C4-2B (cell line): Measurements from ENCODE around the gene SLCO3A1.

ENCODE experiments used
- H3K27ac ChIP-seq: fragments of 450-650 bp; 2 replicates; pipeline ENCODE4 v1.5.1; 2017
- CTCF ChIP-seq: fragments of 450-650 bp; conservative IDR thresholded peaks from 2 replicates; pipeline ENCODE4 v1.5.1; 2017; ENCODE audit warnings: mild to moderate bottlenecking
- ZFX ChIP-seq: fragments of 450-650 bp; IDR thresholded peaks from 2 replicates; pipeline ENCODE4 v1.6.1; 2017

The SLCO3A1 gene

GRCh38 chr15:92047900-92048299 lies 194.4 kb downstream of the SLCO3A1 start:
- H3K27ac ChIP-seq: no peak overlapping the region
- TF ChIP-seq ZFX (no peak), CTCF (no peak)

- TF ChIP-seq CTCF (no peak), ZFX (no peak)
Measured at GRCh38 chr15:92048739-92049138, 195.2 kb downstream of the SLCO3A1 start.

GRCh38 chr15:92049290-92049989 lies 195.9 kb downstream of the SLCO3A1 start:
- TF ChIP-seq ZFX (no peak), CTCF (no peak)

More at GRCh38 chr15:92048739-92049138, 195.2 kb downstream of the SLCO3A1 start:
- H3K27ac ChIP-seq: no peak overlapping the region

GRCh38 chr15:92050220-92050898 lies 196.9 kb downstream of the SLCO3A1 start:
- no peak overlapping the region for H3K27ac ChIP-seq
- TF ChIP-seq ZFX: no peak

More at GRCh38 chr15:92049290-92049989, 195.9 kb downstream of the SLCO3A1 start:
- no peak overlapping the region for H3K27ac ChIP-seq

GRCh38 chr15:92051716-92052115 lies 198.2 kb downstream of the SLCO3A1 start:
- H3K27ac ChIP-seq: no peak overlapping the region
- TF ChIP-seq CTCF (no peak), ZFX (no peak)

GRCh38 chr15:92053753-92054316 lies 200.3 kb downstream of the SLCO3A1 start:
- no peak overlapping the region for H3K27ac ChIP-seq
- TF ChIP-seq CTCF (peak; percentile 58), ZFX (no peak)

GRCh38 chr15:92056875-92057274 lies 203.4 kb downstream of the SLCO3A1 start:
- H3K27ac ChIP-seq: no peak overlapping the region
- no peak for TF ChIP-seq ZFX
- TF ChIP-seq CTCF: no peak
